GM12878 (cell line): ENCODE results near the gene ACTR5. TPM values are rescaled to one million over a fixed set of nuclear protein-coding genes. Genes with fewer than 3 reads are reported as not detected.

Source experiments
- ATAC-seq: fragments of 200-7000 bp; cut with Tn5 transposase; 3 replicates; pipeline ENCODE4 v1.9.1; 2020; ENCODE audit warnings: mild to moderate bottlenecking, moderate library complexity
- BruUV-seq: library from RNA; stranded (reverse); fragments of 400-500 nt; replicated peaks from 2 replicates; lab custom pipeline; 2021; lab: Mats Ljungman, UMichigan
- CTCF ChIA-PET: fragments of 300-600 bp; sonication (Branson Sonifier 250); formaldehyde crosslinking; extraction: SDS; loops from one replicate; lab custom pipeline; 2021; ENCODE audit warnings: inconsistent platforms; lab: Yijun Ruan, JAX
- POLR2A ChIA-PET: fragments of 350-600 bp; formaldehyde crosslinking; extraction: SDS; loops from one replicate; lab custom pipeline; 2021; ENCODE audit warnings: inconsistent platforms; lab: Charles Lee
- RAD21 ChIA-PET: fragments of 300-600 bp; sonication (Branson Sonifier 250); formaldehyde crosslinking; loops from one replicate; lab custom pipeline; 2023; ENCODE audit warnings: antibody characterized with exemption; ENCODE audit not compliant: unreplicated experiment; lab: Charles Lee
- SMC1A ChIA-PET: fragments of 300-600 bp; sonication (Branson Sonifier 250); formaldehyde crosslinking; loops from one replicate; lab custom pipeline; 2023; ENCODE audit not compliant: unreplicated experiment, uncharacterized antibody; lab: Charles Lee
- DNase-seq: peaks from one replicate; pipeline ENCODE4 v3.0.0-alpha.2; 2011; ENCODE audit warnings: low read depth, low spot score
- FAIRE-seq: peaks from 3 replicates; lab custom pipeline; 2011; peaks lifted over from hg19 to GRCh38; lab: Jason Lieb, UNC
- H2AFZ ChIP-seq: 2 replicates; pipeline ENCODE4 v1.6.0; 2011; ENCODE audit warnings: low read depth, low read length, control low read depth; ENCODE audit not compliant: control insufficient read depth
- H3K27ac ChIP-seq: 2 replicates; pipeline ENCODE4 v1.5.1; 2011; ENCODE audit warnings: control low read depth; ENCODE audit not compliant: control insufficient read depth, insufficient read depth
- H3K27me3 ChIP-seq, 2 experiments: replicated peaks in 1 of 2; 2 replicates each; pipeline versions ENCODE4 v1.6.0 to v1.6.1; 2011; ENCODE audit warnings: low read length in 1 of 2; ENCODE audit not compliant: control insufficient read depth in 2 of 2, insufficient read depth in 2 of 2
- H3K36me3 ChIP-seq, 2 experiments: 2 replicates each; pipeline ENCODE4 v1.5.1; 2011; ENCODE audit warnings: low read length in 1 of 2; ENCODE audit not compliant: control insufficient read depth in 2 of 2, insufficient read depth in 2 of 2
- H3K4me1 ChIP-seq: 2 replicates; pipeline ENCODE4 v1.6.1; 2011; ENCODE audit warnings: mild to moderate bottlenecking, low read length, moderate library complexity, mixed read lengths; ENCODE audit not compliant: control insufficient read depth, insufficient read depth
- H3K4me2 ChIP-seq: 2 replicates; pipeline ENCODE4 v1.6.0; 2011; ENCODE audit warnings: control low read depth; ENCODE audit not compliant: control insufficient read depth, insufficient read depth
- H3K4me3 ChIP-seq: fragments of 200-600 bp; sonication (generic); 2 replicates; pipeline ENCODE4 v1.5.1; 2016
- H3K79me2 ChIP-seq: 2 replicates; pipeline ENCODE4 v1.6.0; 2011; ENCODE audit warnings: low read length; ENCODE audit not compliant: control insufficient read depth, insufficient read depth
- H3K9ac ChIP-seq: 2 replicates; pipeline ENCODE4 v1.8.0; 2011; ENCODE audit warnings: low read length, control low read depth, mixed read lengths; ENCODE audit not compliant: control insufficient read depth, insufficient read depth
- H3K9me3 ChIP-seq: replicated peaks from 3 replicates; pipeline ENCODE4 v1.5.1; 2011; ENCODE audit warnings: mild to moderate bottlenecking, low read length; ENCODE audit not compliant: control insufficient read depth, insufficient read depth
- H4K20me1 ChIP-seq: 2 replicates; pipeline ENCODE4 v1.6.0; 2011; ENCODE audit not compliant: control insufficient read depth, insufficient read depth
- BCL11A ChIP-seq: IDR thresholded peaks from 2 replicates; pipeline ENCODE4 v1.6.1; 2011; ENCODE audit warnings: low read depth, low read length
- BMI1 ChIP-seq: fragments of 450-650 bp; IDR thresholded peaks from 2 replicates; pipeline ENCODE4 v1.6.1; 2016; ENCODE audit warnings: mild to moderate bottlenecking, moderate library complexity, borderline replicate concordance
- CBFB ChIP-seq: IDR thresholded peaks from 2 replicates; pipeline ENCODE4 v1.6.1; 2016; ENCODE audit warnings: antibody characterized with exemption, low read depth
- CBX3 ChIP-seq: fragments of 200-600 bp; sonication (generic); IDR thresholded peaks from 2 replicates; pipeline ENCODE4 v1.6.1; 2016; ENCODE audit warnings: low read depth, borderline replicate concordance
- FOXK2 ChIP-seq: fragments of 450-650 bp; IDR thresholded peaks from 2 replicates; pipeline ENCODE4 v1.6.1; 2017; ENCODE audit warnings: mild to moderate bottlenecking, moderate library complexity
- HDAC2 ChIP-seq: fragments of 200-600 bp; sonication (generic); IDR thresholded peaks from 2 replicates; pipeline ENCODE4 v1.6.1; 2017
- IKZF2 ChIP-seq, 2 experiments: fragments of 450-650 bp; IDR thresholded peaks; 2 replicates each; pipeline ENCODE4 v1.6.1; 2017; ENCODE audit warnings: mild to moderate bottlenecking in 2 of 2, moderate library complexity in 2 of 2
- JUNB ChIP-seq: IDR thresholded peaks from 2 replicates; pipeline ENCODE4 v1.6.1; 2016; ENCODE audit warnings: antibody characterized with exemption, mild to moderate bottlenecking
- MEF2B ChIP-seq: fragments of 450-650 bp; IDR thresholded peaks from 2 replicates; pipeline ENCODE4 v1.6.1; 2018; ENCODE audit warnings: mild to moderate bottlenecking, moderate library complexity; ENCODE audit not compliant: partially characterized antibody, poor library complexity, severe bottlenecking
- MXI1 ChIP-seq: fragments of 150-350 bp; IDR thresholded peaks from 2 replicates; pipeline ENCODE4 v1.6.1; 2011; ENCODE audit warnings: low read depth, mild to moderate bottlenecking, inconsistent platforms, low read length, improper control_type of control experiment
- NBN ChIP-seq: fragments of 450-650 bp; IDR thresholded peaks from 2 replicates; pipeline ENCODE4 v1.6.1; 2016
- NFIC ChIP-seq: IDR thresholded peaks from 2 replicates; pipeline ENCODE4 v1.6.1; 2012; ENCODE audit warnings: low read depth, mild to moderate bottlenecking, inconsistent platforms, low read length, moderate library complexity
- NFYB ChIP-seq: IDR thresholded peaks from 2 replicates; pipeline ENCODE4 v1.6.1; 2011; ENCODE audit warnings: low read depth, mild to moderate bottlenecking, low read length, improper control_type of control experiment, moderate library complexity; ENCODE audit not compliant: insufficient read depth
- RAD51 ChIP-seq: fragments of 450-650 bp; IDR thresholded peaks from 2 replicates; pipeline ENCODE4 v1.6.1; 2016; ENCODE audit warnings: moderate library complexity, mild to moderate bottlenecking, inconsistent platforms
- RCOR1 ChIP-seq: conservative IDR thresholded peaks from 2 replicates; pipeline ENCODE4 v1.6.1; 2012; ENCODE audit warnings: low read depth, low read length, improper control_type of control experiment
- RFX5 ChIP-seq: IDR thresholded peaks from 2 replicates; pipeline ENCODE4 v1.6.1; 2011; ENCODE audit warnings: low read depth, low read length, improper control_type of control experiment
- SMC3 ChIP-seq: IDR thresholded peaks from 2 replicates; pipeline ENCODE4 v1.6.1; 2011; ENCODE audit warnings: low read length, improper control_type of control experiment, borderline replicate concordance
- TCF12 ChIP-seq: IDR thresholded peaks from 2 replicates; pipeline ENCODE4 v1.6.1; 2011; ENCODE audit warnings: low read depth, mild to moderate bottlenecking, low read length
- ZNF207 ChIP-seq: fragments of 450-650 bp; IDR thresholded peaks from 2 replicates; pipeline ENCODE4 v1.6.1; 2014; ENCODE audit warnings: antibody characterized with exemption, mild to moderate bottlenecking, borderline replicate concordance
- ZNF217 ChIP-seq: fragments of 450-650 bp; IDR thresholded peaks from 2 replicates; pipeline ENCODE4 v1.6.1; 2017; ENCODE audit warnings: antibody characterized with exemption, mild to moderate bottlenecking
- WGBS: methylation state at CpG from one replicate; pipeline ENCODE4 v1.1.6; 2016; ENCODE audit warnings: low lambda C conversion rate; ENCODE audit not compliant: insufficient replicate concordance, insufficient coverage; ENCODE audit errors: missing lambda C conversion rate; 5-methylcytosine and 5-hydroxymethylcytosine counted together
- in situ Hi-C: fragments of 300-500 bp; cut with MboI; formaldehyde crosslinking; loops from 9 replicates; pipeline ENCODE4 v1.14.3; 2018; ENCODE audit warnings: mixed read lengths
- intact Hi-C: fragments of 100-400 bp; cut with micrococcal nuclease; formaldehyde crosslinking; loops from one replicate; pipeline ENCODE4 v1.14.2; 2022; ENCODE audit not compliant: unreplicated experiment
- polyA plus RNA-seq, 11 experiments: library from polyadenylated mRNA; depleted of rRNA in 4 of 11; unstranded in 6 of 11; stranded (reverse) in 5 of 11; fragments of >200 nt; fragmentation: Nextera tagmentation in 4 of 11; fragmentation: Illumina TruSeq in 1 of 11; extraction: Ambion mirVana in 4 of 11; extraction: Trizol in 1 of 11; gene quantifications; 1 replicate in 1 of 11; 2 replicates in 10 of 11; pipeline versions ENCODE4 v1.2.1 to v1.2.3, GENCODE V29; 2011 to 2016; ENCODE audit warnings: inconsistent platforms in 2 of 11, missing spikeins in 2 of 11, low read depth in 1 of 11
- total RNA-seq, 4 experiments: library from RNA; depleted of rRNA in 3 of 4; stranded (reverse); fragments of >200 nt in 3 of 4; fragmentation: Illumina TruSeq in 1 of 4; extraction: Trizol in 1 of 4; gene quantifications; 2 replicates each; pipeline versions ENCODE4 v1.2.1 to v1.2.3, GENCODE V29; 2013 to 2021

ACTR5 gene
- total and polyA plus RNA-seq, 10 of the 15 experiments (the other 5 are each of a cell fraction or from before 2014, with no cell fraction given): 0.52 to 14.7 (median 8.8) TPM

DNA sequence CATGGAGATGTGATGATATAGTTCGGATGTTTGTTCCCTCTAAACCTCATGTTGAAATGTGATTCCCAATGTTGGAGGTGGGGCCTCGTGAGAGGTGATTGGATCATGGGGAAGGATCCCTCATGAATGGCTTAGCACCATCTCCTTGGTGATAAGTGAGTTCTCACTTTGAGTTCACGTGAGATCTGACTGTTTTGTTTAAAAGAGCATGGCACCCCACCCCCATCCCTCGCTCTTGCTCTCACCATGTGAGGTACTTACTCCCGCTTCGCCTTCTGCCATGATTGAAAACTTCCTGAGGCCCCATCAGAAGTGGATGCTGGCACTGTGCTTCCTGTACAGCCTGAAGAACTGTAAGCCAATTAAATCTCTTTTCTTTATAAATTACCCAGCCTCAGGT is 13.1 kb upstream of the ACTR5 start:
- DNase-seq (no peak), FAIRE-seq (no peak), ATAC-seq (no peak)
- POLR2A ChIA-PET: no interaction called here
- intact Hi-C loops: no loop called here
- H4K20me1 ChIP-seq: no peaks in the 10 kb centered on the region
- in situ Hi-C loops: no loop called here
- peaks cover 9 to 17% of the 10 kb centered on the region in 2 experiments for H3K27me3 ChIP-seq
- no peak overlapping the region for H3K4me2 ChIP-seq
- H3K27ac ChIP-seq: no peak overlapping the region
- TF ChIP-seq NFYB (no peak), ZNF217 (no peak), CBX3 (no peak), TCF12 (no peak), RFX5 (no peak), RCOR1 (no peak), ZNF207 (no peak), NBN (no peak), MEF2B (no peak), BCL11A (no peak), IKZF2 (IDR thresholded peaks at IDR 0.05) (no peak), MXI1 (no peak), JUNB (no peak), SMC3 (no peak), BMI1 (no peak), FOXK2 (no peak), HDAC2 (no peak), CBFB (no peak), NFIC (no peak), RAD51 (no peak)
- SMC1A ChIA-PET: no interaction called here
- BruUV-seq: no TSS peak
- CTCF ChIA-PET: interaction anchor here (1.0 kb wide), 1 partner anchor 16 kb away, joined by 3 read pairs; no protein-coding TSS in a partner anchor
- WGBS: 24% methylated on average over 6 of the region's 6 CpGs
- H3K79me2 ChIP-seq: no peaks in the 10 kb centered on the region
- no peak overlapping the region for H2AFZ ChIP-seq
- no peaks in the 10 kb centered on the region for H3K36me3 ChIP-seq
- RAD21 ChIA-PET: no interaction called here
- no peak overlapping the region for H3K4me3 ChIP-seq
- no peaks in the 10 kb centered on the region; the same call in 2 of the 3 replicates for H3K9me3 ChIP-seq
- H3K4me1 ChIP-seq: peaks cover 6% of the 10 kb centered on the region
- H3K9ac ChIP-seq: no peak overlapping the region
